ENCODE data around the gene ZNF324.
"Not testable (repeated sequence)": the region's sequence is repeated elsewhere in the genome, so short reads cannot be mapped to it uniquely, and the experiment has no call there.

Gene ZNF324

DNA sequence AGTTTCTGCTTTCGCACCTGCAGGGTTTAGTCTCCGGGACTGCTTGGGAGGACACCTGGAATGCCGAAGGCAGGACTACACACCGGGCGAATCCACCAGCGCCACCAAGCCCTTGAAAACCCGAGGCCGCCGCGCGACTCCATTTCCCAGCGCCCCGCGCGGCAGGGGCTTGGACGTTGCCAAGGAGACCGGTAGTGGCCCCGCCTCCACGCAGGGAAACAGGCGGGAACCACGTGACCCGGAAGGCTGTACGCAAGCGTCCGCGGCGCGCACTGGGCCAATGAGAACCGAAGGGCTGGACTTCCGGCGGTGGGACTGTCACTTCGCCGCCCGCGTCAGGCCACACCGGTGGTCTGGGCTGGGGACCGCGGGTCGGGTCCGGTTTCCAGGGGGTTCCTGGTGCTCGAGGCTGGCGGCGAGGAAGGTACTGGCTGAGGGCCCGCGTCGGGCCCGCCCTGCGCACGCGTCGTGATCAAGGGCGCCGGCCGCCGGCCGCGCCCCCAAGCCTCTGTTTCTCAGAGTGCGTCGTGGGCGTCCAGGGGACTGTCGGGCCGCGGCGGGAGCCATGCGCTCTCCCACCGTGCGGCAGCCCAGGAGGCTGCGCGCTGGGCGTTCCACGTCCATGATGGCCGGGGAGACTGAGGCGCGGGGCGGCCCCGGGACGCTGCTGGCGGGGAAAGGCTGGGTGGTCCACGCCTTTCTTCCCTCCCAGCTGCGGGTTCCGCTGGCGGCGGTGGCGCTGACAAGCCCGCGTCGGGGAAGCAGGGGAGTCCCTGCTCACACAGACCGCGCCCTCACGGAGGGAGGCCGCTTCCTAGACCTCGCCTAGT, at the start of gene ZNF324:
TSS of gene ZNF324 (plus strand) at position 321 of the 830 bp plus-strand sequence. CDS start 2,106 bp downstream, outside the sequence.
- DNase-seq, result peak; percentile 99

GRCh38 chr19:58428617-58429016, 38.3 kb upstream of the ZNF324 start:
- no peak for DNase-seq

DNA sequence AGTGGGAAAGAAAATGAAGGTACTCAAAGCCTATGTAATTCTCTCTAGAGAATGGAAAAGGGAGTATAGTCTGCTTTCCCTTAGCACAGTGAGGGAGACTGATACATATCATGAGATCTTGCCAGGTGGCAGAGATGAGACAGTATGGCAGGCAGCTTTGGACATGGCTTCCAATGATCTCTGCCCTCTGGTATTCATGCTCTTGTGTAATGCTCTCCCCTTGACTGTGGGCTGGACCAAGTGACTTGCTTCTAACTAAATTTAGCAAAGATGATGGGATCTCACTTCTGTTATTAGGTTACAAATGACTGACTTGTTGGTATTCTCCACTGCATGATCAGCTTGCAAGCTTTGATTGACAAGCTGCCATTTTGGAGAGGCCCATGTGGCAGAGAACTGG, 37.1 kb upstream of the ZNF324 start:
- no peak for DNase-seq

DNA sequence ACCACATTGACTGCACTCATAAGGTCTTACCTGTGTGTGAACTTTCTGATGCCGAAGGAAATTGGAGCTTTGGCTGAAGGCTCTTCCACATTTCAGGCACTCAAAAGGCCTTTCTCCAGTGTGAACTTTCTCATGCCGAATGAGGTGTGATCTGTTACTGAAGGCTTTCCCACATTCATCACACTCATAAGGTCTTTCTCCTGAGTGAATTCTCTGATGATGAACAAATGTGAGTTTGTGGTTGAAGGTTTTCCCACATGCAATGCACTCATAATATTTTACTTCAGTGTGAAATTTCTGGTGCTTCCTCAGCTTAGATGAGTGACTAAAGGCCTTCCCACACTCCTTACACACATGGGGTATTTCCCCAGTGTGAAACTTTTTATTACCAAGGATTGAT, 32.7 kb upstream of the ZNF324 start:
- DNase-seq, result no peak

DNA sequence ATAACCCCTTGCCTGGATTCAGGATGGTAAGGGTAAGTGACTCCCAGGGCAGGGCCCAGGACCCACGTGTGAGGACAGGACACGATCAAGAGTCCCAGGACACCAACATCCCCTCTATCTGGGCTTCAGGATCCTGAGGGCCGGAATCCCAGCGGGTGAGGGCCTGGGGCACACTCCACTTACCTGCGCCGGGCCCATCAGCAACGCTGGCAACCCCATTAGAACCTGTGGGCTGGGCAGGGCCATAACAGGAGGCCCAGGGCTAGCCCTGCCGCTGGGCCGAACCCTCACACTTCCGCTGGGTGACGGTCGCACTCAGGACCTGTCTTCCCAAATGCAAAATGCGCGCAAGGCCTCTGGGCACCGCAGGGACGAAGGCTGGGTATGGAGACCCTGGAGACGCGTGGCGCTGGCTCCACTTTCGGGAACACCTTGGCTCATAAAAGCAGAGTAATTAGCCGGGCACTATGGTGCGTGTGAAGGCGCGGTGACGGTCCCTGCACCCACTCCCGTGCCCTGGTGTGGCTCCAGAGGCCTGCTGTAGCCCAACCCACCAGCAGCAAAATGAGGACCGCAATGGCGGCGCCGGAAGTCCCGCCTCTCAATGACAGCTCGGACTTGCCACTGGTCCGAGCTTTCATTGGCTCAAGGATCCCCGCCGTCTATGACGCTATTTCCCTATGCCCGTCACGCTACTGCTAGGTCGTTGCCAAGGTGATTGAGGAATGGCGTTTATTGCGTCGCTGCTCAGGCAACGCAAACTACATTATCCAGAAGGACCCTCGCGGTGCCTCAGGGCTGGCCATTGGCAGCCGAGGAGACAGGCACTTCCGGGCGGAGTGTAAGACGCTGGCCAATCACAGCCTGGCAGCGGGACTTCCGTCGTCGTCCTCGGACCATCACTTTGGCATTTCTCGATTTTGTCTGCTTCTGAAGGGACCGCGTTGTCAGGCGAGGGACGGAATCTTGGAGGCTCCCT, 27.0 kb upstream of the ZNF324 start, which contains the start of gene ZNF132:
TSS of gene ZNF132 (minus strand) at position 578 of the 979 bp plus-strand sequence. CDS start at position 246, 332 bp downstream.
- DNase-seq, result peak; percentile 95

DNA sequence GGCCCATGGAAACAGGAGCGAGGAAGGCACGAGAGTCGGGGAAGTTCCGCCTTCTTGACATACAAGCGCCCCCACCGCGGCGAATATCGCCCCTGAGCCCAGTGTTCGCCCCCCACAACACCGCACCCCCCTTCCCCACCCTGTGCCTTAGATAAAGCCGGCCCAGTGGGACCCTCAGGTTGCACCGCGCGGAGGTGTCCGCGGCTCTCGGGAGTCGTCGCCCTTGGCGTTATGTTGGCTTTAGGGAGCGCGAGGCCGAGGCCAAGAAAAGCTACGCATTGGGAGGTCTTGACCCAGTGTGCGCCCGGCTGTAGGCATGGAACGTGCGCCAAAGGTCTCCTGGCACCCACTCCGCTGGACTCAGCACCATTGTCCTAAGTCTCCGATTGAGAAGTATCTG, 26.3 kb upstream of the ZNF324 start:
- DNase-seq, result no peak

GRCh38 chr19:58442986-58443385, 23.9 kb upstream of the ZNF324 start:
- not testable (repeated sequence) for DNase-seq

DNA sequence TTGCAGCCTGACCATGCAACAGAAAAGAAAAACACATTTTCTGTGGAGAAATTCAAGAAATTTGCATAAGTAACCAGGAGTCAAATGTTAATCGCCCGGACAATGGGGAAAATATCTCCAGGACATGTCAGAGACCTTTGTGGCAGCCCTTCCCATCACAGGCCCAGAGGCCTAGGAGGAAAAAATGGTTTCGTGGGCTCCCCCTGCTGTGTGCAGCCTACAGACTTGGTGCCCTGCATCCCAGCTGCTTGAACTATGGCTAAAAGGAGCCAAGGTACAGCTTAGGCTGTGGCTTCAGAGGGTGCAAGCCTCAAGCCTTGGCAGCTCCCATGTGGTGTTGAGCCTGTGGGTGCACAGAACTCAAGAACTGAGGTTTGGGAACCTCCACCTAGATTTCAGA, 18.0 kb upstream of the ZNF324 start:
- not testable (repeated sequence) for DNase-seq

GRCh38 chr19:58449980-58450379, 16.9 kb upstream of the ZNF324 start:
- DNase-seq, result not testable (repeated sequence)

GRCh38 chr19:58450856-58451357, 16.0 kb upstream of the ZNF324 start:
- no peak for DNase-seq

- DNase-seq, result peak; percentile 97
These were observed 15.3 kb upstream of the ZNF324 start, which contains the start of gene ZNF324B for GRCh38 chr19:58451358-58452101. Gene ZNF324B, plus strand, starts transcription at chr19:58451622. Its CDS starts 2,080 bp downstream, at chr19:58453702.

GRCh38 chr19:58453743-58454142, 13.1 kb upstream of the ZNF324 start:
- DNase-seq, result no peak

DNA sequence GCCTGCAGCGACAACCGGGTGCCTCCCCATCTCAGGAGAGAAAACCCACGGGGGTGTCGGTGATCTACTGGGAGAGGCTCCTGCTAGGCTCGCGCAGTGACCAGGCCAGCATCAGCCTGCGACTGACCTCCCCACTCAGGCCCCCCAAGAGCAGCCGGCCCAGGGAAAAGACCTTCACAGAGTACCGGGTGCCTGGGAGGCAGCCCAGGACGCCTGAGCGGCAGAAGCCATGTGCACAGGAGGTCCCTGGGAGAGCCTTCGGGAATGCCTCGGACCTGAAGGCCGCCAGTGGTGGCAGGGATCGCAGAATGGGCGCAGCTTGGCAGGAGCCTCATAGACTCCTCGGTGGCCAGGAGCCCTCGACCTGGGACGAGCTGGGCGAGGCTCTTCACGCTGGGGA, 11.6 kb upstream of the ZNF324 start:
- no peak for DNase-seq

DNA sequence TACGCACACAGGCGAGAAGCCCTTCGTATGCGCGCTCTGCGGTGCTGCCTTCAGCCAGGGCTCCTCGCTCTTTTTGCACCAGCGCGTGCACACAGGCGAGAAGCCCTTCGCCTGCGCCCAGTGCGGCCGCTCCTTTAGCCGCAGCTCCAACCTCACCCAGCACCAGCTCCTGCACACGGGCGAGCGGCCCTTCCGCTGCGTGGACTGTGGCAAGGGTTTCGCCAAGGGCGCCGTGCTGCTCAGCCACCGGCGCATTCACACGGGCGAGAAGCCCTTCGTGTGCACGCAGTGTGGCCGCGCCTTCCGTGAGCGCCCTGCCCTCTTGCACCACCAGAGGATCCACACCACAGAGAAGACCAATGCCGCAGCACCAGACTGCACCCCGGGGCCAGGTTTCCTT, 10.8 kb upstream of the ZNF324 start:
- no peak for DNase-seq

DNA sequence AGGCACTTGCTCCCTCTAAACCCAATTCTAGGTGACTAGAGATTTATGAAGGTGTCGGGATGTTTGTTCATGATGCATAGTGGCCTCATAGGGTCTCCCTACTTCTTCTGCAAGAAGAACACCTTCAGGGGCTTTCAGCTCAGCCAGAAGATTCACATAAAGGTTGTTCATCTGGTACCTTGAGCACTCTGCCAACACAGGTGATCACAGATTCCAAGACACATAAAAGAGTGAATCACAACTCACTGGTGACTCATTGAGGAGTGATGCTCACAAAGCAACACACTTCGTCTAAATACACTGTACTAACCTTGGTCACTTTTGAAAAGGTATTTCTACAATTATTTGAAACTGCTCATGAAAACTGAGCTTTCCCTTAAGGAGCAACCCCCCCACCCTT, 6.8 kb upstream of the ZNF324 start:
- DNase-seq, result no peak

DNA sequence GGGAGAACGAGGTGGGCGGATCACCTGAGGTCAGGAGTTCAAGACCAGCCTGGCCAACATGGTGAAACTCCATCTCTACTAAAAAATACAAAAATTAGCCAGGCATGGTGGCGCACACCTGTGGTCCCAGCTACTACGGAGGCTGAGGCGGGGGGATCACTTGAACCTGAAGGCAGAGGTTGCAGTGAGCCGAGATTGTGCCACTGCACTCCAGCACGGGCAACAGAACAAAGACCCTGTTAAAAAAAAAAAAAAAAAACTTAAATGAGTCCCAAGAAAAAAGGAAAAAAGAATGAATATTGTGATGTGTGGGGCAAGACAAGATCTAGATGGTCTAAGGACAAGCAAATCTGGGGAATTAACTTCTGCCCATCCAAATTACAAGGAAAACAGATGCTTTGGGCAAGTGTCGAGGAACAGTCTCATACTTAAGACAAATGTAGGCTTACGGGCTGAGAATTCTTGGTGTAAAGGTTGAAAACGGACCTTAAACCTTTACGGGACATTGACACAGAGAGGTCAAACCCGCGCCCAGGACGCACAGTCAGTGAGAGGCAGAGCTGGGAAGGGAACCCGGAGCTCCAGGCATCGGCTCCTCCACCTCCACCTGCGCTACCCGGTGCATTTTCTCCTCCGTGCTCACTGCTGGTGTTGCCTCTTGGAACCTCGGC, 656 bp upstream of the ZNF324 start:
- DNase-seq, result no peak

- DNase-seq, result no peak
These were observed 1.4 kb downstream of the ZNF324 start for GRCh38 chr19:58468216-58468839.

- no peak for DNase-seq
These were observed 2.5 kb downstream of the ZNF324 start for GRCh38 chr19:58469241-58470013.

DNA sequence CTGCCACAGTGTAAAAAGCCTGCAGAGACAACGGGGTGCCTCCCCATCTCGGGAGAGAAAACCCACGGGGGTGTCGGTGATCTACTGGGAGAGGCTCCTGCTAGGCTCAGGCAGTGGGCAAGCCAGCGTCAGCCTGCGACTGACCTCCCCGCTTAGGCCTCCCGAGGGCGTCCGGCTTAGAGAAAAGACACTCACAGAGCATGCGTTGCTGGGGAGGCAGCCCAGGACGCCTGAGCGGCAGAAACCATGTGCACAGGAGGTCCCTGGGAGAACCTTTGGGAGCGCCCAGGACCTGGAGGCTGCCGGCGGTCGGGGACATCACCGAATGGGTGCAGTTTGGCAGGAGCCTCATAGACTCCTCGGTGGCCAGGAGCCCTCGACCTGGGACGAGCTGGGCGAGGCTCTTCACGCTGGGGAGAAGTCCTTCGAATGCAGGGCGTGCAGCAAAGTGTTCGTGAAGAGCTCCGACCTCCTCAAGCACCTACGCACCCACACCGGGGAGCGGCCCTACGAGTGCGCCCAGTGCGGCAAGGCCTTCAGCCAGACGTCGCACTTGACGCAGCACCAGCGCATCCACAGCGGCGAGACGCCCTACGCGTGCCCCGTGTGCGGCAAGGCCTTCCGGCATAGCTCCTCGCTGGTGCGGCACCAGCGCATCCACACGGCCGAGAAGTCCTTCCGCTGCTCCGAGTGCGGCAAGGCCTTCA, 4.1 kb downstream of the ZNF324 start:
- not testable (repeated sequence) for DNase-seq

GRCh38 chr19:58471736-58472135, 4.9 kb downstream of the ZNF324 start:
- DNase-seq, result no peak

Measured in CD4-positive, alpha-beta T cell treated with Interleukin-17A for 4 hours (primary cell).